Fibroblast of the aortic adventitia (primary cell): ENCODE measurements around the gene ADCY10. TPM values are rescaled to one million over a fixed set of nuclear protein-coding genes. Genes with fewer than 3 reads are reported as not detected.
A peak's percentile ranks its signal among the peaks of the same experiment; 100 is the strongest.

Source experiments
- DNase-seq: peaks from one replicate; pipeline ENCODE4 v3.0.0-alpha.2; 2010; ENCODE audit warnings: low read depth
- H3K4me3 ChIP-seq: 2 replicates; pipeline ENCODE4 v1.5.1; 2011; ENCODE audit warnings: low read depth, mild to moderate bottlenecking, control low read depth, low read length, moderate library complexity
- total RNA-seq: library from RNA; depleted of rRNA; stranded (reverse); fragments of >200 nt; gene quantifications from 2 replicates; pipeline ENCODE4 v1.2.3, GENCODE V29; 2012; ENCODE audit warnings: low replicate concordance
- TF ChIP-seq, protein P1 (sequence below): IDR thresholded peaks from 2 replicates; pipeline ENCODE4 v1.5.1; 2011; ENCODE audit warnings: mild to moderate bottlenecking, low read length, control low read depth, inconsistent platforms; ENCODE audit not compliant: insufficient read depth

ADCY10 gene
- total RNA-seq, 1 donor, result 0.09 TPM

DNA sequence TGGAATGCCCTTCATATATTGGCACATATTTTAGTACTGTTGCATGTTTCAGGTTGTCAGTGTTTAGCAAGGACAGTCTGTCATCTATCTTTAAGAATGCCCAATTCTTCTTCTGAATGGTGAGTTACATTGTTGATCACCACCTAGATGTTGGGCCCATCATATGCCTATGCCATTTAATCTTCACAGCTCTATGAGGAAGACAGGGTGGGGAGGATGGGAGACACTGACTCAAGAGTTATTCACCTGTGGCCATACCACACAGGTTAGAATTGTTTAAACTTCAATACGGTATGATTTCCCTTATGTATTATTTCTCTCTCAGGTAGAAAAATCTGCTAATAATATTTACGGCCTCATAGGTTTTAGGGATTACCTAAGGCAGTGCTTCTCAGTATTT lies 147.4 kb downstream of the ADCY10 start:
- TF ChIP-seq, protein P1, sequence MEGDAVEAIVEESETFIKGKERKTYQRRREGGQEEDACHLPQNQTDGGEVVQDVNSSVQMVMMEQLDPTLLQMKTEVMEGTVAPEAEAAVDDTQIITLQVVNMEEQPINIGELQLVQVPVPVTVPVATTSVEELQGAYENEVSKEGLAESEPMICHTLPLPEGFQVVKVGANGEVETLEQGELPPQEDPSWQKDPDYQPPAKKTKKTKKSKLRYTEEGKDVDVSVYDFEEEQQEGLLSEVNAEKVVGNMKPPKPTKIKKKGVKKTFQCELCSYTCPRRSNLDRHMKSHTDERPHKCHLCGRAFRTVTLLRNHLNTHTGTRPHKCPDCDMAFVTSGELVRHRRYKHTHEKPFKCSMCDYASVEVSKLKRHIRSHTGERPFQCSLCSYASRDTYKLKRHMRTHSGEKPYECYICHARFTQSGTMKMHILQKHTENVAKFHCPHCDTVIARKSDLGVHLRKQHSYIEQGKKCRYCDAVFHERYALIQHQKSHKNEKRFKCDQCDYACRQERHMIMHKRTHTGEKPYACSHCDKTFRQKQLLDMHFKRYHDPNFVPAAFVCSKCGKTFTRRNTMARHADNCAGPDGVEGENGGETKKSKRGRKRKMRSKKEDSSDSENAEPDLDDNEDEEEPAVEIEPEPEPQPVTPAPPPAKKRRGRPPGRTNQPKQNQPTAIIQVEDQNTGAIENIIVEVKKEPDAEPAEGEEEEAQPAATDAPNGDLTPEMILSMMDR, result no peak
- no peak for DNase-seq
- no peak overlapping the region for H3K4me3 ChIP-seq

- TF ChIP-seq, protein P1, result no peak
- H3K4me3 ChIP-seq, result no peak overlapping the region
- no peak for DNase-seq
Measured at GRCh38 chr1:167765496-167765895, 148.4 kb downstream of the ADCY10 start.

- no peak for DNase-seq
Measured at GRCh38 chr1:167764458-167765330, 149.2 kb downstream of the ADCY10 start.

GRCh38 chr1:167763525-167764220 lies 150.3 kb downstream of the ADCY10 start:
- TF ChIP-seq, protein P1, result no peak
- no peak overlapping the region for H3K4me3 ChIP-seq
- peak; percentile 41 for DNase-seq

More at GRCh38 chr1:167764458-167765330, 149.2 kb downstream of the ADCY10 start:
- no peak overlapping the region for H3K4me3 ChIP-seq
- TF ChIP-seq, protein P1, result no peak

DNA sequence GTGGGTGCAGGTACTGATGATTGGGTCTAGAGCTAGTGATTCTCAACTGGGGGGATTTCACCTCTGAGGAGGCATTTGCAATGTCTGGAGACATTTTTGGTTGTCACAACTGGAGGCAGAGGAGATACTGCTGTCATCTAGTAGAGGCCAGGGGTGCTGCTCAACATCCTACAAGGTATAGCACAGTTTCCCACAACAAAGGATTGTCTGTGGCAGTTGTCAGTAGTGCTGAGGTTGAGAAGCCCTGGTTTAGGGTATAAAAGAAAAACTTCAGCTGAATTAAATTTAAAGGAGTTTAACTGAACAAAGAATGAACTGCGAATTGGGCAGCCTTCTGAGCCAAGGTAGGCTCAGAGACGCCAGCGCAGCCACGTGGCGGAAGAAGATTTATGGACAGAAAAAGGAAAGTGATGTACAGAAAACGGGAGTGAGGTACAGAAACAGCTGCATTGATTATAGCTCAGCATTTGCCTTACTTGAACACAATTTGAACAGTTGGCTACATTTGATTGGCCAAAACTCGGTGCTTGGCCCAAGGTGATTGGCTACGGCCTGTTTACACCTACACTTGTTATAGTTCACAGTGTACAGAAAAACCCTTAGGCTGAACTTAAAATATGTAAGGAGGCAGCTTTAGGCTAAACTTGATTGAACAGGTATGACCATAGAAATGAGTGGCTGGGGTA lies 151.7 kb downstream of the ADCY10 start:
- no peak overlapping the region for H3K4me3 ChIP-seq
- DNase-seq, result no peak
- TF ChIP-seq, protein P1, result no peak

DNA sequence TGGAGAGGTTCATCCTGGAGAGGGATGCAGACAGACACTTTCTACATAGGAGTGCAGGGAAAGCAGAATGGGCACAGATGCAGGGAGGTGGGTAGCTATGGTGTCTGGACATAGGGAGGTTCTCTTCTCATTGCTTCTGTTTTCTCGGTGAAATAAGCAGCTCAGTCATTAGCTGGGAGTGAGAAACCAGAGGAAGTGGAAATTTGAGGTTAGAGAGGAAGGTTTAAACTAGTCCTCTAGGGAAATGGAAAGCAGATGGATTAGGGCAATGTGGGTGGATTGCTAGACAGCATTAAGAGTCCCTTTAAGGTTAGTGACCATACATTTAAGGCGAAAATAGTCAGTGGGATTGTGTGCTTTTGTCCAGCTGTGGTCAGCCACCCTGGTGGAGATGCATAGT lies 152.5 kb downstream of the ADCY10 start:
- DNase-seq, result no peak
- TF ChIP-seq, protein P1, result no peak

More for the DNA sequence above, 152.5 kb downstream of the ADCY10 start:
- H3K4me3 ChIP-seq, result no peak overlapping the region
